Astrocyte of the cerebellum (primary cell): ENCODE measurements around the gene PHLDB1.
A peak's percentile ranks its signal among the peaks of the same experiment; 100 is the strongest.

Experiments used
- DNase-seq: peaks from one replicate; pipeline ENCODE4 v3.0.0-alpha.2; 2011; ENCODE audit warnings: low read depth
- H3K4me3 ChIP-seq: 2 replicates; pipeline ENCODE4 v1.5.1; 2011; ENCODE audit warnings: mild to moderate bottlenecking, low read depth, low read length, moderate library complexity
- in situ Hi-C: cut with HindIII; loops from 2 replicates; pipeline ENCODE4 v1.10.0; 2017; ENCODE audit warnings: low sequenced_read_pairs
- TF ChIP-seq, protein P1 (sequence below): IDR thresholded peaks from 2 replicates; pipeline ENCODE4 v1.5.1; 2012; ENCODE audit warnings: low read length, low read depth, moderate library complexity, mild to moderate bottlenecking; ENCODE audit errors: missing control alignments

PHLDB1 gene

DNA sequence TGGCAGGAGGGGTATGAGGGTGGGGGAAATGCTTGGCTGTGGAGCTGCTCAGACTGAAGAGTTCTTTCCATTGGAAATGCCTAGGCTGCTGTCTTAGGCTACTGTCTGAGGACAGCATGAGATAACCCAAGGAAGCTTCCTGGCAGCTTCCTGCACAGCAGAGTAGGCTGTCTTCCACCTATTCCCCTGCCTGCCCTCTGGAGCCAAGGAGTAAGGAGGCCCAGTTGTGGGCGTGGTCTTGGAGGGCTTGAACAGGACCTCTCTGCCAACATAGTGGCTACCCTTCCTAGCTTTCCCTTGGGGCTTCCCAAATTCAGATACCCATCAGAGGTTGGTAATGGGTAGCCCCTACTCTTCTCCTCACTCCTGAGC lies 25.9 kb downstream of the PHLDB1 start:
- in situ Hi-C loops, result no loop called here
- no peak overlapping the region for H3K4me3 ChIP-seq
- TF ChIP-seq, protein P1, sequence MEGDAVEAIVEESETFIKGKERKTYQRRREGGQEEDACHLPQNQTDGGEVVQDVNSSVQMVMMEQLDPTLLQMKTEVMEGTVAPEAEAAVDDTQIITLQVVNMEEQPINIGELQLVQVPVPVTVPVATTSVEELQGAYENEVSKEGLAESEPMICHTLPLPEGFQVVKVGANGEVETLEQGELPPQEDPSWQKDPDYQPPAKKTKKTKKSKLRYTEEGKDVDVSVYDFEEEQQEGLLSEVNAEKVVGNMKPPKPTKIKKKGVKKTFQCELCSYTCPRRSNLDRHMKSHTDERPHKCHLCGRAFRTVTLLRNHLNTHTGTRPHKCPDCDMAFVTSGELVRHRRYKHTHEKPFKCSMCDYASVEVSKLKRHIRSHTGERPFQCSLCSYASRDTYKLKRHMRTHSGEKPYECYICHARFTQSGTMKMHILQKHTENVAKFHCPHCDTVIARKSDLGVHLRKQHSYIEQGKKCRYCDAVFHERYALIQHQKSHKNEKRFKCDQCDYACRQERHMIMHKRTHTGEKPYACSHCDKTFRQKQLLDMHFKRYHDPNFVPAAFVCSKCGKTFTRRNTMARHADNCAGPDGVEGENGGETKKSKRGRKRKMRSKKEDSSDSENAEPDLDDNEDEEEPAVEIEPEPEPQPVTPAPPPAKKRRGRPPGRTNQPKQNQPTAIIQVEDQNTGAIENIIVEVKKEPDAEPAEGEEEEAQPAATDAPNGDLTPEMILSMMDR, result no peak
- no peak for DNase-seq

DNA sequence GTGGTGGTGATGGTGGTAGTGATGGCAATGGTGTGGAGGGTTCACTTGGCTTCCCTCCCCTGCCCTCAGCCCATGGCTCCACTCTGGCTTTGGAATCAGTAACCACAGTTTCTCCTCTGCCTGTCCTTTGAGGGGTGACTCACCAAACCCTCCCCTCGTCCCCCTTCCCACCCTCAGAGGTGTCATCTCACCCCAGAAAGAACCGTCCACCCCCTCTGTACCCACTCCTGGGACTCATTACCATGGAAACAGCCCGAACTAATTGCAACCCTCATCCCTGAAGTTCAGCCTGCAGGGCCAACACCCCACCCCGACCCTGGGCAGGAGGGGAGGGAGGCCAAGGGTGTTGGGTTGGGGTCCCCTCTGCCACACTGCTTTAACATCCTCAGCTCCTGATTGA lies 26.6 kb downstream of the PHLDB1 start:
- TF ChIP-seq, protein P1, result no peak
- no peak for DNase-seq
- H3K4me3 ChIP-seq, result no peak overlapping the region
- in situ Hi-C loops, result no loop called here

DNA sequence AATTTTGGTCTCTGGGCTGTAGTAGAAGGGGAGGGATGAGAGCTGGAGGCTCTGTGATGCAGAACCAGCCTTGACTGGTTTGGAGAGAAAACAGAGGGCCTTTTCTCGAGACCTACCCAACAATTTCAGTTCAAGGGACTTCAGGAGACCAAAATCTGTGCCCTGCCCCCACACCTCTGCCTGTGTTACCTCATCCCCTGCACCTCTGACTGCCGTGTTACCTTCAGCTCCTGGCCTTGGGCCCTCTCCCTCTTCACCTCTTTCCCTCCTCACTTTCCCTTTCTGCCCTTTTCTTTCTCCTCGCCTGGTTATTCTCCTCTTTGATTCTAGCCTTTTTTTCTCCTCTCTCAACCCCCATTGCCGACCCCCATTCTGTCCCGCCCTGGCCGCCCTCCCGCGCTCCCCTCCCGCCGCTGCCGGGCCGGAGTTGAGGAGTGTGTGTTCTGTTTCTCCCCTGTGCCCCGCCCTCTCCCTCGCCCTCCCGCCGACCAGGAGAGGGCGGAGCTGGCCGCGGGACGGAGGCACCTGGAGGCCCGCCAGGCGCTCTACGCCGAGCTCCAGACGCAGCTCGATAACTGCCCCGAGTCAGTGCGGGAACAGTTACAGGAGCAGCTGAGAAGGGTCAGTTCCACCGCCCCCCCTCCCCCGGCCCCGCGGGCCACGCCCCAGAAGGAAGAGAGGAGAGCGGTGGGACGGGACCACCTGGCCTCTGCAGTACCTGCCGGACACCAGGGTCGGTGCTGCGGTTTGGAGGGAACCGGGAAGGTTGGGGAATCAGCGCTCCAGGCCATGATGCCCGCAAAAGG lies 27.2 kb downstream of the PHLDB1 start:
- peak overlapping the region; percentile 15 for H3K4me3 ChIP-seq
- DNase-seq, result peak; percentile 39
- in situ Hi-C loops, result no loop called here

GRCh38 chr11:118635237-118635591 lies 27.8 kb downstream of the PHLDB1 start:
- no peak overlapping the region for H3K4me3 ChIP-seq
- no peak for DNase-seq
- in situ Hi-C loops, result no loop called here
- TF ChIP-seq, protein P1, result no peak

More for the DNA sequence above, 27.2 kb downstream of the PHLDB1 start:
- TF ChIP-seq, protein P1, result no peak

- no peak overlapping the region for H3K4me3 ChIP-seq
- in situ Hi-C loops, result no loop called here
- TF ChIP-seq, protein P1, result no peak
- no peak for DNase-seq
Observed at GRCh38 chr11:118635642-118636041, 28.2 kb downstream of the PHLDB1 start.

DNA sequence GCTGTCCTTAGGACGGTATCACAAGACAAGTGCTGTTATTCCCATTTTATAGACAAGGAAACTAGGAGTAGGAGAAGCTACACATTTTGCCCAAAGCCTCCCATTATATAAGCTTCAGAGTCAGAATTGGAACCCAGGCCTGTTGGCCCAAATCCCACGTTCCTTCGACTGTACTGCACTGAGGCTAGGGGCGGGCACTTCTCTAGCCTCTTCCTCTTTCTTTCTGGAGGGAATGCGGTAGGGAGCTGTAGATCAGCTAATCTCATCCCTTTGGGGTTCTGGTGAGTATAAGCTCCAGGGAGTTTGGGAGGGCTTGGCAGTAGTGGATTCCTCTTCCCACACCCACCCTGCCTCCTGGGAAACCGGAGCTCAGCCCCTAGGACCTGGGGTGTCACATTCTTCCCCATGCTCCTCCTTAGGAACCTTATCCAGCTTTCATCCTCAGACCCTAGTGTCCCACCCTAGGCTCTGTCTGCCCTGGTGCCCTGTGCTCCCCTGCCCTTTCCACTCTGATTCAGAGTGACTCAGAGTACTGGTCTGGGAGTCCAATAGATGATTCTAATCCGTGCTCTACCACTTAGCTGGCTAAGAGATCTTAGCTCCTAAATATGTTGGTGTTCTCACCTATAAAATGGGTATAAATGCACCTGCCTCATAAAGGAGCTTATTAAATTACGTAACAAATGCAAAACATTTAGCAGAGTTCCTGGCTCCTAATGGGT lies 29.3 kb downstream of the PHLDB1 start:
- in situ Hi-C loops, result no loop called here
- no peak overlapping the region for H3K4me3 ChIP-seq
- TF ChIP-seq, protein P1, result no peak
- no peak for DNase-seq
